ENCODE measurements around the gene PRDX6. TPM values are rescaled to one million over a fixed set of nuclear protein-coding genes. Genes with fewer than 3 reads are reported as not detected.
"Not testable (repeated sequence)": the region's sequence is repeated elsewhere in the genome, so short reads cannot be mapped to it uniquely, and the experiment has no call there.

Gene PRDX6
- total and polyA plus RNA-seq, 7 experiments from 2014 or later = 84.8 to 150 (median 107) TPM

DNA sequence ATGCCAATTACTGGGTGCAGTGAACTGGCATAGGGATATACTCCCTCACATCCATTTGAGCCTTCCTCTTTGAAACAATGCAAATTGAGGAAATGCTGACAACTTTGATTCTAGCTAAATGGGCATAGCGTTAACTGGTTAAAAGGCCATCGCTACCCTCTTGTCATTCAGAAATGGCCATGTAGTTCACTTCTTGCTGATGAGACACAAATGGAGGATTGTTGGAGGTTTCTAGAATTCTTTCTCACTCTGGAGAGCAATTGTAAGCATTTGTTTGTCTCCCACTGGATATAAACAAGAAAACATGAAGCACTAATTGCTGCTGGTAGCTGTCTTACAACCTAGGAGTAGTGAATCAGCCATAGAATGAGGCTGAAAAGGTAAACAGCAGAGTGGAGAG, 14.4 kb downstream of the PRDX6 start:
- peaks cover 0 to 12% (median 3%) of the 10 kb centered on the region in 11 donors for H3K9me3 Mint-ChIP-seq
- H3K4me1 Mint-ChIP-seq = peaks cover 0 to 6% (median 0%) of the 10 kb centered on the region in 7 donors
- peaks cover 7 to 39% (median 26%) of the 10 kb centered on the region in 5 donors for H3K36me3 Mint-ChIP-seq
- no peaks in the 10 kb centered on the region for H3K4me1 ChIP-seq (ENCODE audit: control insufficient read depth in 2 of 2, insufficient read depth in 2 of 2, low read length in 2 of 2)
- no peaks in the 10 kb centered on the region for H3K9me3 ChIP-seq (ENCODE audit: control insufficient read depth in 2 of 3, low read length in 3 of 3)
- H3K27me3 Mint-ChIP-seq = no peaks in the 10 kb centered on the region
- DNase-seq = no peak
- no peak for ATAC-seq
- H3K27ac ChIP-seq (ENCODE audit: low read depth, low read length) = no peak overlapping the region
- peaks cover 0 to 22% (median 12%) of the 10 kb centered on the region in 3 experiments for H3K36me3 ChIP-seq (ENCODE audit: control insufficient read depth in 2 of 3, insufficient read depth in 3 of 3, low read length in 3 of 3)
- no peaks in the 10 kb centered on the region for H3K27me3 ChIP-seq (ENCODE audit: control insufficient read depth in 2 of 2, insufficient read depth in 2 of 2, low read length in 2 of 2)
- CTCF ChIA-PET = interaction anchor here (1.3 kb wide), 1 partner anchor 62 kb away, joined by 3 read pairs; no protein-coding TSS in a partner anchor
- POLR2A ChIA-PET = no interaction called here
- intact Hi-C loops (cut with micrococcal nuclease) = no loop called here
- H3K27ac Mint-ChIP-seq = peak overlapping the region in 1 of 9 donors; percentile 15
- H3K4me3 ChIP-seq (ENCODE audit: low read length) = no peak overlapping the region
- no peak overlapping the region for H3K4me3 Mint-ChIP-seq

- Mint-ChIP-seq H3K36me3 (peaks cover 0 to 30% (median 18%) of the 10 kb centered on the region in 5 donors), H3K9me3 (peaks cover 0 to 17% (median 4%) of the 10 kb centered on the region in 11 donors)
- H3K27me3 ChIP-seq (ENCODE audit: control insufficient read depth in 2 of 2, insufficient read depth in 2 of 2, low read length in 2 of 2); intact Hi-C loops (cut with micrococcal nuclease); ATAC-seq; DNase-seq; H3K4me1 Mint-ChIP-seq; H3K27ac Mint-ChIP-seq; POLR2A ChIA-PET; H3K9me3 ChIP-seq (ENCODE audit: control insufficient read depth in 2 of 3, low read length in 3 of 3); H3K4me3 ChIP-seq (ENCODE audit: low read length); H3K27me3 Mint-ChIP-seq; H3K4me1 ChIP-seq (ENCODE audit: control insufficient read depth in 2 of 2, insufficient read depth in 2 of 2, low read length in 2 of 2); CTCF ChIA-PET; H3K36me3 ChIP-seq (ENCODE audit: control insufficient read depth in 2 of 3, insufficient read depth in 3 of 3, low read length in 3 of 3); H3K4me3 Mint-ChIP-seq; H3K27ac ChIP-seq (ENCODE audit: low read depth, low read length): not testable (repeated sequence)
These were observed 16.0 kb downstream of the PRDX6 start for GRCh38 chr1:173493125-173493524.

- Histone ChIP-seq H3K4me1 (ENCODE audit: control insufficient read depth in 2 of 2, insufficient read depth in 2 of 2, low read length in 2 of 2) (no peaks in the 10 kb centered on the region), H3K27me3 (ENCODE audit: control insufficient read depth in 2 of 2, insufficient read depth in 2 of 2, low read length in 2 of 2) (no peaks in the 10 kb centered on the region), H3K27ac (ENCODE audit: low read depth, low read length) (no peak overlapping the region), H3K36me3 (ENCODE audit: control insufficient read depth in 2 of 3, insufficient read depth in 3 of 3, low read length in 3 of 3) (no peaks in the 10 kb centered on the region), H3K4me3 (ENCODE audit: low read length) (no peak overlapping the region), H3K9me3 (ENCODE audit: control insufficient read depth in 2 of 3, low read length in 3 of 3) (no peaks in the 10 kb centered on the region)
- DNase-seq (no peak), ATAC-seq (no peak)
- Mint-ChIP-seq H3K4me1 (peaks cover 0 to 3% (median 0%) of the 10 kb centered on the region in 7 donors), H3K4me3 (no peak overlapping the region), H3K27ac (no peak overlapping the region), H3K27me3 (no peaks in the 10 kb centered on the region), H3K9me3 (peaks cover 0 to 17% (median 4%) of the 10 kb centered on the region in 11 donors), H3K36me3 (peaks cover 0 to 17% (median 6%) of the 10 kb centered on the region in 5 donors)
- POLR2A ChIA-PET = no interaction called here
- intact Hi-C loops (cut with micrococcal nuclease) = no loop called here
- CTCF ChIA-PET = no interaction called here
These were observed 18.6 kb downstream of the PRDX6 start for GRCh38 chr1:173495609-173496267.

- Mint-ChIP-seq H3K9me3 (peaks cover 0 to 17% (median 4%) of the 10 kb centered on the region in 11 donors), H3K4me3 (no peak overlapping the region), H3K27ac (no peak overlapping the region), H3K27me3 (no peaks in the 10 kb centered on the region), H3K4me1 (no peaks in the 10 kb centered on the region), H3K36me3 (peaks cover 0 to 21% (median 6%) of the 10 kb centered on the region in 5 donors)
- DNase-seq (no peak), ATAC-seq (no peak)
- Histone ChIP-seq H3K9me3 (ENCODE audit: control insufficient read depth in 2 of 3, low read length in 3 of 3) (no peaks in the 10 kb centered on the region), H3K27ac (ENCODE audit: low read depth, low read length) (no peak overlapping the region), H3K4me3 (ENCODE audit: low read length) (no peak overlapping the region), H3K4me1 (ENCODE audit: control insufficient read depth in 2 of 2, insufficient read depth in 2 of 2, low read length in 2 of 2) (no peaks in the 10 kb centered on the region), H3K27me3 (ENCODE audit: control insufficient read depth in 2 of 2, insufficient read depth in 2 of 2, low read length in 2 of 2) (no peaks in the 10 kb centered on the region), H3K36me3 (ENCODE audit: control insufficient read depth in 2 of 3, insufficient read depth in 3 of 3, low read length in 3 of 3) (no peaks in the 10 kb centered on the region)
- ChIA-PET CTCF (no interaction called here), POLR2A (no interaction called here)
- intact Hi-C loops (cut with micrococcal nuclease) = no loop called here
These were observed 19.7 kb downstream of the PRDX6 start for GRCh38 chr1:173496757-173497320.

DNA sequence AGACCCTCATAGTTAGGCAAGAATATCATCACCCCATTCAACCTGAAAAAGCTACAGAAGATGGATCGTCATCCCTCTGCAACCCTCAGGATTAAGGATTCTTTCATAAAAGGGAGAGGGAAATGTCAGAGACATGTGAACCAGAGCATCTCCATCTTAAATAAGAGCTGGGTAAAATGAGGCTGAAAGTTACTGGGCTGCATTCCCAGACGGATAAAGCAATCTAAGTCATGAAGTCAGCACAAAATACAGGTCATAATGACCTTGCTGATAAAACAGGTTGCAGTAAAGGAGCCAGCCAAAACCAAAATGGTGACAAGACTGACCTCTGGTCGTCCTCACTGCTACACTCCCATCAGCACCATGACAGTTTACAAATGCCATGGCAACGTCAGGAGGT, 22.6 kb downstream of the PRDX6 start:
- peaks cover 0 to 8% (median 0%) of the 10 kb centered on the region in 5 donors for H3K36me3 Mint-ChIP-seq
- H3K27me3 ChIP-seq (ENCODE audit: control insufficient read depth in 2 of 2, insufficient read depth in 2 of 2, low read length in 2 of 2) = no peaks in the 10 kb centered on the region
- intact Hi-C loops (cut with micrococcal nuclease) = no loop called here
- no peaks in the 10 kb centered on the region for H3K4me1 ChIP-seq (ENCODE audit: control insufficient read depth in 2 of 2, insufficient read depth in 2 of 2, low read length in 2 of 2)
- H3K4me3 ChIP-seq (ENCODE audit: low read length) = no peak overlapping the region
- ChIA-PET CTCF (no interaction called here), POLR2A (no interaction called here)
- H3K27me3 Mint-ChIP-seq = no peaks in the 10 kb centered on the region
- DNase-seq (no peak), ATAC-seq (no peak)
- peaks cover 0 to 6% (median 0%) of the 10 kb centered on the region in 11 donors for H3K9me3 Mint-ChIP-seq
- H3K4me1 Mint-ChIP-seq = no peaks in the 10 kb centered on the region
- no peaks in the 10 kb centered on the region for H3K9me3 ChIP-seq (ENCODE audit: control insufficient read depth in 2 of 3, low read length in 3 of 3)
- no peaks in the 10 kb centered on the region for H3K36me3 ChIP-seq (ENCODE audit: control insufficient read depth in 2 of 3, insufficient read depth in 3 of 3, low read length in 3 of 3)
- H3K27ac ChIP-seq (ENCODE audit: low read depth, low read length) = no peak overlapping the region
- no peak overlapping the region for H3K27ac Mint-ChIP-seq
- no peak overlapping the region for H3K4me3 Mint-ChIP-seq

DNA sequence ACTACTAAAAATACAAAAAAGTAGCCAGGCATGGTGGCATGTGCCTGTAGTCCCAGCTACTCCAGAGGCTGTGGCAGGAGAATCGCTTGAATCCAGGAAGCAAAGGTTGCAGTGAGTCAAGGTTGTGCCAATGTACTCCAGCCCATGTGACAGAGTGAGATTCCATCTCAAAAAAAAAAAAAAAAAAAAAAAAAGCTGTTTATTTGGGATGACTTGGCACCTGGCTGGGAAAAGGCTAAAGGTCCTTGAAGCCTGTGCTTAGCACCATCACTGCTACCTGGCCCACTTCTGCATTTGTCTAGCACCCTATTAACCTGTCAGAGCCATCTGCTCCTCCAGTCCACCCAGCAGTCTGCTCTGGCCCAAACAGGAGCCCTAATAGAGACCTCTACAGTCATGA, 25.0 kb downstream of the PRDX6 start:
- H3K36me3 ChIP-seq (ENCODE audit: control insufficient read depth in 2 of 3, insufficient read depth in 3 of 3, low read length in 3 of 3) = no peaks in the 10 kb centered on the region
- Mint-ChIP-seq H3K27me3 (no peaks in the 10 kb centered on the region), H3K9me3 (peaks cover 0 to 3% (median 0%) of the 10 kb centered on the region in 11 donors), H3K4me3 (no peak overlapping the region), H3K36me3 (peaks cover 0 to 4% (median 0%) of the 10 kb centered on the region in 5 donors), H3K27ac (no peak overlapping the region), H3K4me1 (peaks cover 0 to 3% (median 0%) of the 10 kb centered on the region in 7 donors)
- no peaks in the 10 kb centered on the region for H3K9me3 ChIP-seq (ENCODE audit: control insufficient read depth in 2 of 3, low read length in 3 of 3)
- intact Hi-C loops (cut with micrococcal nuclease) = no loop called here
- H3K4me3 ChIP-seq (ENCODE audit: low read length) = no peak overlapping the region
- ChIA-PET CTCF (no interaction called here), POLR2A (no interaction called here)
- ATAC-seq (no peak), DNase-seq (no peak)
- H3K27ac ChIP-seq (ENCODE audit: low read depth, low read length) = no peak overlapping the region
- H3K4me1 ChIP-seq (ENCODE audit: control insufficient read depth in 2 of 2, insufficient read depth in 2 of 2, low read length in 2 of 2) = no peaks in the 10 kb centered on the region
- H3K27me3 ChIP-seq (ENCODE audit: control insufficient read depth in 2 of 2, insufficient read depth in 2 of 2, low read length in 2 of 2) = no peaks in the 10 kb centered on the region

- ATAC-seq = no peak
- Mint-ChIP-seq H3K27ac (no peak overlapping the region), H3K27me3 (no peaks in the 10 kb centered on the region), H3K4me1 (peaks cover 0 to 3% (median 0%) of the 10 kb centered on the region in 7 donors), H3K36me3 (peaks cover 0 to 4% (median 0%) of the 10 kb centered on the region in 5 donors), H3K4me3 (no peak overlapping the region), H3K9me3 (peaks cover 0 to 3% (median 0%) of the 10 kb centered on the region in 11 donors)
- Histone ChIP-seq H3K4me1 (ENCODE audit: control insufficient read depth in 2 of 2, insufficient read depth in 2 of 2, low read length in 2 of 2) (no peaks in the 10 kb centered on the region), H3K36me3 (ENCODE audit: control insufficient read depth in 2 of 3, insufficient read depth in 3 of 3, low read length in 3 of 3) (no peaks in the 10 kb centered on the region), H3K27me3 (ENCODE audit: control insufficient read depth in 2 of 2, insufficient read depth in 2 of 2, low read length in 2 of 2) (no peaks in the 10 kb centered on the region), H3K27ac (ENCODE audit: low read depth, low read length) (no peak overlapping the region), H3K4me3 (ENCODE audit: low read length) (no peak overlapping the region), H3K9me3 (ENCODE audit: control insufficient read depth in 2 of 3, low read length in 3 of 3) (no peaks in the 10 kb centered on the region)
- ChIA-PET CTCF (no interaction called here), POLR2A (no interaction called here)
- no peak for DNase-seq
- intact Hi-C loops (cut with micrococcal nuclease) = no loop called here
These were observed 26.3 kb downstream of the PRDX6 start for GRCh38 chr1:173503391-173503790.

Measured in naive thymus-derived CD4-positive, alpha-beta T cell (primary cell).